ENCODE data around the gene CHN2.

CHN2 gene

GRCh38 chr7:29284696-29285443 is 90.3 kb downstream of the CHN2 start:
- no peaks in the 10 kb centered on the region for H3K79me2 ChIP-seq (ENCODE audit: control insufficient read depth, insufficient read depth, low read length)
- H3K27me3 ChIP-seq (ENCODE audit: insufficient read depth, low read length, poor library complexity) = no peaks in the 10 kb centered on the region
- no peak overlapping the region for H3K23ac ChIP-seq (ENCODE audit: low read length)
- whole genome bisulfite sequencing (ENCODE audit: extremely low coverage, insufficient coverage, low lambda C conversion rate) = no CpG with 5 or more reads among the region's 6 CpGs
- H3K4ac ChIP-seq (ENCODE audit: low read depth, low read length) = no peak overlapping the region
- H3K36me3 ChIP-seq (ENCODE audit: control insufficient read depth, insufficient read depth, low read length) = no peaks in the 10 kb centered on the region
- no peak overlapping the region for H3K4me3 ChIP-seq (ENCODE audit: low read length)
- no peak overlapping the region for H2BK120ac ChIP-seq (ENCODE audit: low read depth, low read length)
- no peak overlapping the region for H3K9ac ChIP-seq (ENCODE audit: low read length)
- H4K8ac ChIP-seq (ENCODE audit: low read depth, low read length) = no peak overlapping the region
- H2AK5ac ChIP-seq (ENCODE audit: low read length) = no peak overlapping the region
- H3K56ac ChIP-seq (ENCODE audit: low read length) = no peak overlapping the region
- H3K4me1 ChIP-seq (ENCODE audit: control insufficient read depth, low read depth, low read length) = peaks cover 9% of the 10 kb centered on the region
- no peak overlapping the region for H3K27ac ChIP-seq (ENCODE audit: low read depth, low read length)
- no peak overlapping the region for H2BK15ac ChIP-seq (replicated peaks; ENCODE audit: low read depth)
- H3K4me2 ChIP-seq (ENCODE audit: low read length) = no peak overlapping the region
- no peak overlapping the region for H3K18ac ChIP-seq (ENCODE audit: low read length)
- no peak for DNase-seq
- no peak overlapping the region for H2BK5ac ChIP-seq (ENCODE audit: low read length)
- H3K79me1 ChIP-seq (ENCODE audit: low read length) = no peaks in the 10 kb centered on the region
- no peak overlapping the region for H4K5ac ChIP-seq (ENCODE audit: low read length)

GRCh38 chr7:29285444-29285793 is 90.8 kb downstream of the CHN2 start:
- Histone ChIP-seq H3K36me3 (ENCODE audit: control insufficient read depth, insufficient read depth, low read length) (no peaks in the 10 kb centered on the region), H4K5ac (ENCODE audit: low read length) (no peak overlapping the region), H2BK120ac (ENCODE audit: low read depth, low read length) (no peak overlapping the region), H3K79me1 (ENCODE audit: low read length) (no peaks in the 10 kb centered on the region), H3K56ac (ENCODE audit: low read length) (no peak overlapping the region), H3K9ac (ENCODE audit: low read length) (no peak overlapping the region), H3K27me3 (ENCODE audit: insufficient read depth, low read length, poor library complexity) (no peaks in the 10 kb centered on the region), H2BK5ac (ENCODE audit: low read length) (no peak overlapping the region), H3K79me2 (ENCODE audit: control insufficient read depth, insufficient read depth, low read length) (no peaks in the 10 kb centered on the region), H3K18ac (ENCODE audit: low read length) (no peak overlapping the region), H3K4ac (ENCODE audit: low read depth, low read length) (no peak overlapping the region), H3K4me2 (ENCODE audit: low read length) (no peak overlapping the region), H2AK5ac (ENCODE audit: low read length) (no peak overlapping the region), H4K8ac (ENCODE audit: low read depth, low read length) (no peak overlapping the region), H2BK15ac (replicated peaks; ENCODE audit: low read depth) (no peak overlapping the region), H3K23ac (ENCODE audit: low read length) (no peak overlapping the region), H3K27ac (ENCODE audit: low read depth, low read length) (no peak overlapping the region), H3K4me3 (ENCODE audit: low read length) (no peak overlapping the region), H3K4me1 (ENCODE audit: control insufficient read depth, low read depth, low read length) (peaks cover 9% of the 10 kb centered on the region)
- no peak for DNase-seq
- no CpG with 5 or more reads among the region's 4 CpGs for WGBS (ENCODE audit: extremely low coverage, insufficient coverage, low lambda C conversion rate)

- no peak overlapping the region for H3K56ac ChIP-seq (ENCODE audit: low read length)
- H3K27ac ChIP-seq (ENCODE audit: low read depth, low read length) = no peak overlapping the region
- H3K27me3 ChIP-seq (ENCODE audit: insufficient read depth, low read length, poor library complexity) = no peaks in the 10 kb centered on the region
- H2BK120ac ChIP-seq (ENCODE audit: low read depth, low read length) = no peak overlapping the region
- no peak for DNase-seq
- no peak overlapping the region for H2AK5ac ChIP-seq (ENCODE audit: low read length)
- H3K4me2 ChIP-seq (ENCODE audit: low read length) = no peak overlapping the region
- H2BK15ac ChIP-seq (replicated peaks; ENCODE audit: low read depth) = no peak overlapping the region
- H3K79me2 ChIP-seq (ENCODE audit: control insufficient read depth, insufficient read depth, low read length) = no peaks in the 10 kb centered on the region
- no peak overlapping the region for H3K9ac ChIP-seq (ENCODE audit: low read length)
- no peak overlapping the region for H3K18ac ChIP-seq (ENCODE audit: low read length)
- peaks cover 9% of the 10 kb centered on the region for H3K4me1 ChIP-seq (ENCODE audit: control insufficient read depth, low read depth, low read length)
- no peaks in the 10 kb centered on the region for H3K79me1 ChIP-seq (ENCODE audit: low read length)
- H2BK5ac ChIP-seq (ENCODE audit: low read length) = no peak overlapping the region
- WGBS (ENCODE audit: extremely low coverage, insufficient coverage, low lambda C conversion rate) = no CpG with 5 or more reads among the region's 3 CpGs
- no peak overlapping the region for H4K8ac ChIP-seq (ENCODE audit: low read depth, low read length)
- H4K5ac ChIP-seq (ENCODE audit: low read length) = no peak overlapping the region
- H3K4ac ChIP-seq (ENCODE audit: low read depth, low read length) = no peak overlapping the region
- no peak overlapping the region for H3K4me3 ChIP-seq (ENCODE audit: low read length)
- no peak overlapping the region for H3K23ac ChIP-seq (ENCODE audit: low read length)
- H3K36me3 ChIP-seq (ENCODE audit: control insufficient read depth, insufficient read depth, low read length) = no peaks in the 10 kb centered on the region
Observed at GRCh38 chr7:29285861-29286260, 91.3 kb downstream of the CHN2 start.

- Histone ChIP-seq H2BK120ac (ENCODE audit: low read depth, low read length) (no peak overlapping the region), H2AK5ac (ENCODE audit: low read length) (no peak overlapping the region), H4K5ac (ENCODE audit: low read length) (no peak overlapping the region), H3K79me2 (ENCODE audit: control insufficient read depth, insufficient read depth, low read length) (no peaks in the 10 kb centered on the region), H3K27ac (ENCODE audit: low read depth, low read length) (no peak overlapping the region), H2BK5ac (ENCODE audit: low read length) (no peak overlapping the region), H3K4me3 (ENCODE audit: low read length) (no peak overlapping the region), H3K79me1 (ENCODE audit: low read length) (no peaks in the 10 kb centered on the region), H3K4me2 (ENCODE audit: low read length) (no peak overlapping the region), H3K4me1 (ENCODE audit: control insufficient read depth, low read depth, low read length) (peaks cover 9% of the 10 kb centered on the region), H3K9ac (ENCODE audit: low read length) (no peak overlapping the region), H3K4ac (ENCODE audit: low read depth, low read length) (no peak overlapping the region), H4K8ac (ENCODE audit: low read depth, low read length) (no peak overlapping the region), H3K56ac (ENCODE audit: low read length) (no peak overlapping the region), H3K27me3 (ENCODE audit: insufficient read depth, low read length, poor library complexity) (no peaks in the 10 kb centered on the region), H2BK15ac (replicated peaks; ENCODE audit: low read depth) (no peak overlapping the region), H3K18ac (ENCODE audit: low read length) (no peak overlapping the region), H3K36me3 (ENCODE audit: control insufficient read depth, insufficient read depth, low read length) (no peaks in the 10 kb centered on the region), H3K23ac (ENCODE audit: low read length) (no peak overlapping the region)
- WGBS (ENCODE audit: extremely low coverage, insufficient coverage, low lambda C conversion rate) = no CpG with 5 or more reads among the region's 1 CpG
- DNase-seq = no peak
Observed at GRCh38 chr7:29287366-29287765, 92.8 kb downstream of the CHN2 start.

GRCh38 chr7:29288181-29289091 is 93.9 kb downstream of the CHN2 start:
- Histone ChIP-seq H3K4me1 (ENCODE audit: control insufficient read depth, low read depth, low read length) (peaks cover 9% of the 10 kb centered on the region), H2BK5ac (ENCODE audit: low read length) (no peak overlapping the region), H3K27ac (ENCODE audit: low read depth, low read length) (peak overlapping the region; percentile 46), H3K56ac (ENCODE audit: low read length) (peak overlapping the region; percentile 37), H2BK120ac (ENCODE audit: low read depth, low read length) (no peak overlapping the region), H3K27me3 (ENCODE audit: insufficient read depth, low read length, poor library complexity) (no peaks in the 10 kb centered on the region), H3K36me3 (ENCODE audit: control insufficient read depth, insufficient read depth, low read length) (no peaks in the 10 kb centered on the region), H3K23ac (ENCODE audit: low read length) (no peak overlapping the region), H3K4me2 (ENCODE audit: low read length) (no peak overlapping the region), H3K9ac (ENCODE audit: low read length) (no peak overlapping the region), H3K79me1 (ENCODE audit: low read length) (no peaks in the 10 kb centered on the region), H3K4me3 (ENCODE audit: low read length) (no peak overlapping the region), H2AK5ac (ENCODE audit: low read length) (no peak overlapping the region), H4K5ac (ENCODE audit: low read length) (no peak overlapping the region), H3K18ac (ENCODE audit: low read length) (no peak overlapping the region), H3K4ac (ENCODE audit: low read depth, low read length) (no peak overlapping the region), H3K79me2 (ENCODE audit: control insufficient read depth, insufficient read depth, low read length) (no peaks in the 10 kb centered on the region), H2BK15ac (replicated peaks; ENCODE audit: low read depth) (no peak overlapping the region), H4K8ac (ENCODE audit: low read depth, low read length) (no peak overlapping the region)
- no peak for DNase-seq
- no CpG with 5 or more reads among the region's 6 CpGs for WGBS (ENCODE audit: extremely low coverage, insufficient coverage, low lambda C conversion rate)

All from mesendoderm (in vitro differentiated cells).